HUES48 (cell line): ENCODE measurements around the gene ZFP36L2.
A peak's percentile ranks its signal among the peaks of the same experiment; 100 is the strongest.

Source experiments
- H3K27ac ChIP-seq: one replicate; pipeline ENCODE4 v1.7.0; 2013; ENCODE audit warnings: low read depth, low read length, inconsistent platforms
- H3K27me3 ChIP-seq: 2 replicates; pipeline ENCODE4 v1.6.1; 2013; ENCODE audit warnings: mild to moderate bottlenecking, low read length; ENCODE audit not compliant: control insufficient read depth, insufficient read depth
- H3K36me3 ChIP-seq: 2 replicates; pipeline ENCODE4 v1.6.1; 2013; ENCODE audit warnings: low read length; ENCODE audit not compliant: control insufficient read depth, insufficient read depth
- H3K4me1 ChIP-seq: 2 replicates; pipeline ENCODE4 v1.6.1; 2013; ENCODE audit warnings: mild to moderate bottlenecking, low read length; ENCODE audit not compliant: control insufficient read depth, insufficient read depth
- H3K4me3 ChIP-seq: 2 replicates; pipeline ENCODE4 v1.5.1; 2013; ENCODE audit warnings: mild to moderate bottlenecking, low read depth, low read length
- H3K9ac ChIP-seq: 2 replicates; pipeline ENCODE4 v1.6.1; 2013; ENCODE audit warnings: mild to moderate bottlenecking, low read depth, low read length, moderate library complexity
- H3K9me3 ChIP-seq: 2 replicates; pipeline ENCODE4 v1.6.1; 2013; ENCODE audit warnings: low read length; ENCODE audit not compliant: control insufficient read depth, insufficient read depth

The ZFP36L2 gene

DNA sequence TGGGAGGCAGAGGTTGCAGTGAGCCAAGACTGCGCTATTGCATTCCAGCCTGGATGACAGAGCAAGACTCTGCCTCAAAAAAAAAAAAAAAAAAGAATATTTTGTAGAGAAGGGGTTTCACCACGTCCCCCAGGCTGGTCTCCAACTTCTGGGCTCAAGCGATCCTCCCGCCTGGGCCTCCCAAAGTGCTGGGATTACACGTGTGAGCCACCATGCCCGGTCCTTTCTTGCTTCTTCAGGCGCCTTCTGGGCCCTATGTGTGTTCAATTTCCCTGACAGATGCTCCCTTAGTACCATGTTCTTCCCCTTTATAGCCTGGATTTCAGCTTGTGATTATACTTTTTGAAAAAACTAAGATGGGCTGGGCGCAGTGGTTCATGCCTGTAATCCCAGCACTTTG is 9.8 kb downstream of the ZFP36L2 start:
- H3K36me3 ChIP-seq = no peaks in the 10 kb centered on the region
- H3K27ac ChIP-seq = no peak overlapping the region
- H3K9ac ChIP-seq = no peak overlapping the region
- H3K4me3 ChIP-seq = no peak overlapping the region
- no peaks in the 10 kb centered on the region for H3K27me3 ChIP-seq
- no peaks in the 10 kb centered on the region for H3K9me3 ChIP-seq
- peaks cover 46% of the 10 kb centered on the region for H3K4me1 ChIP-seq

DNA sequence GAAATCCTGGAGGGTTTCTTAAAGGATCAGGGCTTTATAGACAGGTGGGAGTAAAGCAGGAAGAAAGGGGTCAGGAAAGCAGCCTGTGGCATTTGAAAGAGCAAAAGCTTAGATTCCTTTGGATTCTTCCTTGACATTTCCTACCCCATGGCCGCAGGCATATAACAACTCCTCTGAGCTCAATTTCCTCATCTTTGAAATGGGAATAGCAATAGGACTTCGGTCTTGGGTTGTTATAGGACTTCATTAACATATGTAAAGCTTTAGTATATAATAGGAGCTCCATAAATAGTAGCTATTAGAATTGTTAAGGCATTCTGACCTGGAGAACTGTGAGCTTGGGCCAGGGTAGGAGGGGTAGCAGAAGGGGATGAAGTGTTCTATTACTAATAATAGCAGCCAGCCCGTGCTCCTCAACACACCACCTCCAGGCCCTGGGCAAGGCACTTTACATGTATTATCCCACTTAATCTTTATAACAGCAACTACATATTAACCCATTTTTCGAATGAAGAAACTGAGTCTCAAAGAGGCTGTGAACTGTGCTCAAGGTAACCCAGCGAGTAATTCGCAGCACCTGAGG is 10.6 kb downstream of the ZFP36L2 start:
- H3K36me3 ChIP-seq = no peaks in the 10 kb centered on the region
- no peak overlapping the region for H3K4me3 ChIP-seq
- H3K27ac ChIP-seq = peak overlapping the region; percentile 65
- H3K9ac ChIP-seq = no peak overlapping the region
- H3K9me3 ChIP-seq = no peaks in the 10 kb centered on the region
- H3K27me3 ChIP-seq = no peaks in the 10 kb centered on the region
- peaks cover 38% of the 10 kb centered on the region for H3K4me1 ChIP-seq

DNA sequence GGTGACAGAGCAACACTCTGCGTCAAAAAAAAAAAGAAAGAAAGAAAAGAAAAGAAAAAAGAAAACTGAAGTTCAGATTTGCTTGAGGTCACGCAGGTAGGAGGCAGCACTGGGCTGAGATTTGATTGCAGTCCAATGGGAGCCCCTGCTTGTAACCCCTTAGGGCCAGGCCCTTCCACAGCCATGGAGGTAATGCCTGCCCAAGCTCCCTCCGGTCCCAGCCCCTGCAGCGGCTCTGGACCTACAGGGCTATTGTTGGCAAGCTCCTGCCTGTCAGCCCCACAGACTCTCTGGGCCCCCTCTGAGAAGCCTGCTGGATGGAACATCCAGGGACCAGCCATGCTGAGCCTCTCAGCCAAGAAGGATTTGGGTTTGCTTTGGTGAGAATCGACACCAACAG is 12.2 kb downstream of the ZFP36L2 start:
- Histone ChIP-seq H3K4me1 (peaks cover 26% of the 10 kb centered on the region), H3K9me3 (no peaks in the 10 kb centered on the region), H3K36me3 (no peaks in the 10 kb centered on the region), H3K4me3 (no peak overlapping the region), H3K27ac (no peak overlapping the region), H3K27me3 (no peaks in the 10 kb centered on the region), H3K9ac (no peak overlapping the region)

DNA sequence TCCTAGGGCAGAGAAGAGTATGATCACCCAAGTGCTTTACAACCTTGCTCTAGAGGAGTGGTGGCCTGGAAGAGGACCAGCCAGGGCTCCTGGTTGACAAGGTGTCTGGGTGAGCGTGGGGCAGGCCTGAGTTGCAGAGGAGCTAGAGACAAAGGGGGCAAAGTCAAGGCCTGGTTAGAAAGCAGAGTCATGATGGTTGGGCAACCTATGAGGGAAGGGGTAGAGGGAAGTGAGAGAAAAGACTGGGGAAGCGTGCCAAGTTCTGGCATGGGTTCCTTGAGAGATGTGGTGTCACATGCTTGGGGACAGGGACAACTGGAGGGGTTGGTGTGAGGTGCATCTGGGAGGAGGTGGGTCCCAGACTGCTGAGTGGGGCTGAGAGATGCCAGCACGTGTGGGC is 13.5 kb downstream of the ZFP36L2 start:
- no peak overlapping the region for H3K27ac ChIP-seq
- H3K36me3 ChIP-seq = no peaks in the 10 kb centered on the region
- H3K9me3 ChIP-seq = no peaks in the 10 kb centered on the region
- H3K27me3 ChIP-seq = no peaks in the 10 kb centered on the region
- H3K4me3 ChIP-seq = no peak overlapping the region
- no peak overlapping the region for H3K9ac ChIP-seq
- H3K4me1 ChIP-seq = peaks cover 15% of the 10 kb centered on the region

DNA sequence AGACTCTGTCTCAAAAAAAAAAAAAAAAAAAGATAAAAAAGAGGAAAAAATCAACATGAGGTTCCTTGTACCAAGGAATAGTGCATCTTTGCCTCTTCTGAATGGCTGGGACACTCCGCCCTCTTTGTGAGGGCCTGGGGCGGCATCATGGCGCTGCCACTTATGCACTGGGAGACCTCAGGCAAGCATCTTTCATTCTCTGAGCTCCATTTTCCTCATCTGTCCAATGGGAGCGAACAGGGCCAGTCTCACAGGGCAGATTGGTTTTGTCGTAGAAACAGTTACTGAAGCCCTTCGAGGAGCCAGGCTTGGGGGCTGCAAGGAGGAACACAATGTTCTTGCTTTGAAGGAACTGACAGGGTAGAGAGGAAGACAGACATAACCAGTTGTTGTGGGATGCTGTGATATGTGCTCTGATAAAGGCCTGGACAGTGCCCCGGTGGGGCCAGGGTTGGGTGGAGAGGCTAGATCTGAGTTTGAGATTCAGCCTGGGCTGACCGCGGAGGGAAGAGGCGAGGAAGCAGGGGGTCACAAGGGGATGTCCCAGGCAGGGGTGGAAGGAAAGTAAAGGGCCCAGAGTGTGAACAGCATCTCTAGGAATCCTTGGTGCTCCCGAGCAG is 14.1 kb downstream of the ZFP36L2 start:
- H3K9me3 ChIP-seq = no peaks in the 10 kb centered on the region
- no peak overlapping the region for H3K27ac ChIP-seq
- no peak overlapping the region for H3K9ac ChIP-seq
- no peak overlapping the region for H3K4me3 ChIP-seq
- no peaks in the 10 kb centered on the region for H3K27me3 ChIP-seq
- H3K36me3 ChIP-seq = no peaks in the 10 kb centered on the region
- peaks cover 16% of the 10 kb centered on the region for H3K4me1 ChIP-seq

DNA sequence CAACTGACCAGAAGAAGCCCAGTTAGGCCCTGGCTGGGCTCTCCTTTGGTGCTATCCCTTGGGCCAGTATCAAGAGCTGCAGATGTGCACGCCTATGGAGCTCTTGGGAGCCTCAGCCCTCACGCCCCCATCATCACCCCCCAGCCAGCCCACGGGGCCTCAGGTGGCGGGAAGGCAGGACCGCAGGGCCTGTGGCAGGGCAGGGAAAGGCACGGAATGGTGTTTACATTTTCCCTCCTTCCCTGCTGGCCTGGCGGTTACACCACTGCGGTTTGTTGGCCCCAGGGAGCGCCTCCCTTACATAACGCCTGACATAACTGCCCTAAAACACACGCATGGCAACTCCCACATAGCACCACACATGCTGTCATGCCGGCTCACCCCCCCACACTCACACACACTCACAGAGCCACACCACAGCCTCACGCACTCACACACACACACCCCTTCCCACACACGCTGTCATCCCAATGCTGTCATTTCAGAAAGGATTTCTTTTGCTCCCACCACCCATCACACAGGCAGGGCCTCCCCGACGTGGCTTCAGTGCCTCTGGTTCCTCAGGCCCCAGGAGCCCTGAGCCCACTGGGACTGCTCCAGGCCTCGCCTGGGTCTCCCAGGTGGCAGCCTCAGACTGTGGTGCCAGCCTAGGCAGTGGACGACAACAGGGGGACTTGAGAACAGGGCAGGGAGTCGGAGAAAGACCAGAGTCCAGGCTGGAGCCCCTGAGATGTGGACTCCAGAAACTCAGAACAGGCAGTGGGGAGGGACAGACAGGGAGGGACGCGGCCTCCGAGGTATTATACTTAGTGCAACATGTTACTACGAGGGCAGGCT is 15.7 kb downstream of the ZFP36L2 start:
- H3K36me3 ChIP-seq = no peaks in the 10 kb centered on the region
- H3K4me3 ChIP-seq = no peak overlapping the region
- no peak overlapping the region for H3K27ac ChIP-seq
- H3K9ac ChIP-seq = no peak overlapping the region
- H3K27me3 ChIP-seq = no peaks in the 10 kb centered on the region
- no peaks in the 10 kb centered on the region for H3K9me3 ChIP-seq
- peaks cover 8% of the 10 kb centered on the region for H3K4me1 ChIP-seq

DNA sequence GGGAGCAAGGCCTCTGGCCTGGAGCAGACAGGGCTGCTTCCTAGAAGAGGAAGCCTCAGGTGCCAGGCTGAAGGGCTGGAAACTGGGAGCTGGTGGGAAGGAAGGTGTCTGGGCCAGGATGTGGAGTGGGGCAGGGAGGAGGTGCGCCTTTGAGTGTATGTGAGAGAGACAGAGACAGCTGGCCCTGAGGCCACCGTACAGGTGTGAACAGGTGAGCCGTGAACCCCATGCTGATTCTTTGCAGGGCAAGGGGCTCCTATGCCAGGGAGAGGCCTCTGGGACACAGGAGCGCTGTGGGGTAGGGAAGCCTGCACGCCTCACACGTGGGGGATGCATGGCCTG is 16.3 kb downstream of the ZFP36L2 start:
- H3K27ac ChIP-seq = no peak overlapping the region

DNA sequence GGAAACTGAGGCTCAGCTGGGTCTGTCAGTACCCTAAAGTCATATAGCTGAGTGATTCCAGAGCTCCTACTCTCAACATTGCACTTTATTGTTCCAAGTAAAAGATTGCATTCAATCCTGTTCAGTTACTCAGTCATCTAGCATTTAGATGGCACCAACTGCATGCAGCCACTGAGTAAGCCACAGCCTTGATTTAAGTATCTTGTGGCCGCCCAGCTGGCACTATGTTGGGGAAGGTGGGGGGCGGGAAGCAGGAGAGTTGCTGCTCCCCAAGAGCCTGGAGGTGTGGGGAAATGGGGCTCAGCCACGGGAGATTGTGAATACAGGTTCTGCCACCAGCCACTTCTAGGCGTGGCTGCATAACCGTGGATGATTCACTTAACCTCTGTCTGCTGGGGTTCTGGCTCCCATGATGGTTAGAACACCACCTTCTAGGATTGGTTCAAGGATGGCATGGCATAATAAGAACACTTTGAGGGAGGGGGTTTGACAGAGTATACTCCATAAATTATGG is 17.1 kb downstream of the ZFP36L2 start:
- Histone ChIP-seq H3K9ac (no peak overlapping the region), H3K4me1 (peaks cover 5% of the 10 kb centered on the region; the same call in 1 of the 2 replicates), H3K4me3 (no peak overlapping the region), H3K9me3 (no peaks in the 10 kb centered on the region), H3K27me3 (no peaks in the 10 kb centered on the region), H3K36me3 (no peaks in the 10 kb centered on the region), H3K27ac (no peak overlapping the region)

More for the DNA sequence above, 16.3 kb downstream of the ZFP36L2 start:
- Histone ChIP-seq H3K27me3 (no peaks in the 10 kb centered on the region), H3K9me3 (no peaks in the 10 kb centered on the region), H3K4me1 (peaks cover 5% of the 10 kb centered on the region; the same call in 1 of the 2 replicates), H3K4me3 (no peak overlapping the region), H3K36me3 (no peaks in the 10 kb centered on the region), H3K9ac (no peak overlapping the region)

DNA sequence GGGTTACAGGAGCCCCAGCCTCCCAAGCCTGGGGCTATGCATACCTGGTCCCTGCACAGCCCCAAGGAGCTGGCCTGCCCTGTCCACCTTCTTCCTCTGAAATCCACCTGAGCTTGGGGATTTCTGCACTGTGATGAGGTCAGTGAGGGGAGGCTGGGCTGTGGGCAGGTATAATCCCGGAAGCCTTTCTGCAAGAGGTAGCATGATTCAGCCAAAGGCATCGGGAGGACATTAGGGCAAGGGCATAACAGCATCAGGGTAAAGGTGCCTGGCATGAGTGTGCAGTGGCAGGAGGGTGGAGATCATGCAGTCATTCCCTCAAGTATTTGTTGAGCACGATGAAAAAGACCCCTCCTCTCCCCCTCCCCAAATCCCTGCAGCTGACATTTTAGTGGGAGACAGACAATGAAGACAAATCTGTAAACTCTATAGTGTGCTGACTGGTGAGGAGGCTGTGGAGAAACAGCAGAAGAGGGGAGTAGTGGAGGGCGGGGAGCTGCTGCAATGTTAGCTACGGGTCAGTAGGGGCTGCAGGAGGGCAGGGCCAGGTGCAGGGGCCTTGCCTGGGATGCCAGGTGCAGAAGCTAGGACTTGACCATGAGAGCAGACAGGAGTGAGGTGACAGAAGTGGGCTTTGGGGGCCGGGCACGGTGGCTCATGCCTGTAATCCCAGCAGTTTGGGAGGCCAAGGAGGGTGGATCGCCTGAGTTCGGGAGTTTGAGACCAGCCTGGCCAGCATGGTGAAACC is 18.7 kb downstream of the ZFP36L2 start:
- Histone ChIP-seq H3K4me3 (no peak overlapping the region), H3K9ac (no peak overlapping the region), H3K9me3 (no peaks in the 10 kb centered on the region), H3K27ac (no peak overlapping the region), H3K27me3 (no peaks in the 10 kb centered on the region), H3K4me1 (peaks cover 5% of the 10 kb centered on the region; the same call in 1 of the 2 replicates), H3K36me3 (no peaks in the 10 kb centered on the region)

DNA sequence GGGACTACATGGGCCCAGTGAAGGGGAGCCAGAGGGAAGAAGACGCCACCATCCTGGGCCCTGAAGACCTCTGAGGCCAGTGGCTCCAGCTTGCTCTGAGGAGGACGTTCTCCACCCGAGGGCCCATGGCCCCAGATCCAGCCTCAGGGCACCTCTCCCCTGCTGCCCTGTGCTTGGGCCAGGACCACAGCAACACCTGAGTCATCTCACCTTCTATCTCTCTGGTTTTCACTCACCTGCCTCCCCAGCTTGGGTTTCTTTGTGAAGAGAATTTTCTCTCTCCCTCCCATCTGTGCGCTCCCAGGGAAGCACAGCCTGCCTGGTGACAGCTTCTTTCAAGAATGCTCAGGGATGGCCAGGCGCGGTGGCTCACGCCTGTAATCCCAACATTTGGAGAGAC is 19.8 kb downstream of the ZFP36L2 start:
- Histone ChIP-seq H3K4me3 (no peak overlapping the region), H3K36me3 (no peaks in the 10 kb centered on the region), H3K27me3 (no peaks in the 10 kb centered on the region), H3K4me1 (peaks cover 5% of the 10 kb centered on the region; the same call in 1 of the 2 replicates), H3K9ac (no peak overlapping the region), H3K9me3 (no peaks in the 10 kb centered on the region), H3K27ac (no peak overlapping the region)
